Smooth muscle cell (in vitro differentiated cells): ENCODE measurements around the gene MPIG6B. TPM values are rescaled to one million over a fixed set of nuclear protein-coding genes. Genes with fewer than 3 reads are reported as not detected.

Experiments used
- DNase-seq: peaks from one replicate; lab custom pipeline; 2025; ENCODE audit not compliant: unreplicated experiment; lab: John Stamatoyannopoulos, UW
- H2AFZ ChIP-seq: fragments of 200-600 bp; sonication (generic); 2 replicates; pipeline ENCODE4 v1.6.0; 2016; ENCODE audit warnings: antibody characterized with exemption, low read depth, mild to moderate bottlenecking
- H3F3A ChIP-seq: fragments of 200-600 bp; sonication (generic); 2 replicates; pipeline ENCODE4 v1.6.0; 2017; ENCODE audit warnings: antibody characterized with exemption, low read depth
- H3K27ac ChIP-seq: fragments of 200-600 bp; sonication (generic); 2 replicates; pipeline ENCODE4 v1.5.1; 2016; ENCODE audit warnings: low read depth, mild to moderate bottlenecking
- H3K27me3 ChIP-seq: fragments of 200-600 bp; sonication (generic); 2 replicates; pipeline ENCODE4 v1.6.1; 2016; ENCODE audit warnings: low read depth, mild to moderate bottlenecking
- H3K36me3 ChIP-seq: fragments of 200-600 bp; sonication (generic); 2 replicates; pipeline ENCODE4 v1.5.1; 2016; ENCODE audit warnings: low read depth
- H3K4me1 ChIP-seq: fragments of 200-600 bp; sonication (generic); 2 replicates; pipeline ENCODE4 v1.5.1; 2016; ENCODE audit warnings: low read depth
- H3K4me2 ChIP-seq: fragments of 200-600 bp; sonication (generic); 2 replicates; pipeline ENCODE4 v1.6.0; 2016; ENCODE audit warnings: mild to moderate bottlenecking
- H3K4me3 ChIP-seq: fragments of 200-600 bp; sonication (generic); 2 replicates; pipeline ENCODE4 v1.5.1; 2016; ENCODE audit warnings: mild to moderate bottlenecking
- H3K79me2 ChIP-seq: fragments of 200-600 bp; sonication (generic); 2 replicates; pipeline ENCODE4 v1.6.0; 2016; ENCODE audit warnings: low read depth, mild to moderate bottlenecking
- H3K9ac ChIP-seq: fragments of 200-600 bp; sonication (generic); 2 replicates; pipeline ENCODE4 v1.6.0; 2016; ENCODE audit warnings: low read depth
- H3K9me3 ChIP-seq: fragments of 200-600 bp; sonication (generic); replicated peaks from 2 replicates; pipeline ENCODE4 v1.5.1; 2016; ENCODE audit warnings: low read depth
- H4K20me1 ChIP-seq: fragments of 200-600 bp; sonication (generic); 2 replicates; pipeline ENCODE4 v1.6.0; 2016; ENCODE audit warnings: low read depth
- WGBS: methylation state at CpG from one replicate; pipeline ENCODE4 v1.1.7; 2016; ENCODE audit warnings: low lambda C conversion rate; 5-methylcytosine and 5-hydroxymethylcytosine counted together
- polyA plus RNA-seq: library from polyadenylated mRNA; unstranded; fragments of >200 nt; fragmentation: Nextera tagmentation; extraction: Ambion mirVana; gene quantifications from 2 replicates; pipeline ENCODE4 v1.2.1, GENCODE V29; 2016
- total RNA-seq: library from RNA; depleted of rRNA; stranded (reverse); fragments of >200 nt; gene quantifications from 2 replicates; pipeline ENCODE4 v1.2.3, GENCODE V29; 2014
- TF ChIP-seq, protein P1 (sequence below): fragments of 200-600 bp; sonication (generic); IDR thresholded peaks from 2 replicates; pipeline ENCODE4 v1.5.1; 2017; ENCODE audit warnings: borderline replicate concordance, mild to moderate bottlenecking, antibody characterized with exemption; ENCODE audit not compliant: insufficient read depth, poor library complexity, severe bottlenecking

Gene MPIG6B
- total and polyA plus RNA-seq, 2 experiments from 2014 or later = not detected

DNA sequence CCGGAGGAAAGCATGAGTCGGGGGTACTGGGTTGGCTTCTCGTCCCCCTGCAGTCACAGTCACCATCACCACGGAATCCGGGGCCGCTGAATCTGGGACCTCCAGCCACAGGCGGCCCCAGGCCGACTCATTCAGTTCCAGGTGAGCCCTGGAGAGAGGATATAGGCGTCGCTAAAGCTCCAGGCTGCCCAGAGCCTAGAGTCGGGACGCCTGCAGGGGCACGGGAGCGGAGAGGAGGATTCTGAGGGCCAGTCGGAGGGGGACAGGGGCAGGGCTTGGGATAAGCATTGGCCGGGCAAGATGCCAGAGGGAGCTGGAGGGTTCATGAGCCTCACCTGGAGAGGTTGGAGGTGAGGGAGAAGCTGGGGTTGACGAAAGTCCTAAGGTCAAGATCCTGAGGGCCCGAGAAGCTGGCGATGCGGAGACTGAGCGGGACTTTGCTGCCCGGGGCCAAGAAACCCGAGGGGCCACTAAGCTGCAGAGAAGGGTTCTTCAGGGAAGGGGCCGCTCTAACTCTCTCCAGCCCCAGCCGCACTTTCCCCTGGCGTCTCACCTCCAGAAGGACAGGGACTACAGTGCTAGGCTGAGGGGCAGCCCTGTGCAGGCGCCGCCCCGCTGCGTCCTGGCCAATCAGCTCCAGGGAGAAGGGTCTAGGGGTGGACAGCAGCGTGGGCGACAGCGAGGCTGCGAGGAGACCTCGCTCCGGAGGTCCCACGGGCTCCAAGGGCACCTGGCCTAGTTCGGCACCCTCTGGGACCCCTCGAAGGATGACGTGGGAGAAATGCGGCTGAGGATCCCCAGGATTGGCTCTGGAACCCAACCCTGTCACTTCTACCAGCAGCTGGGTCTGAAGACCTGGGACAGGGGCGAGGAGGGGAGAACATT lies 43.0 kb downstream of the MPIG6B start:
- Histone ChIP-seq H3K4me3 (no peak overlapping the region), H3K27me3 (no peaks in the 10 kb centered on the region), H3K27ac (no peak overlapping the region), H2AFZ (no peak overlapping the region), H3K79me2 (no peaks in the 10 kb centered on the region), H3K9ac (no peak overlapping the region), H3F3A (no peaks in the 10 kb centered on the region), H3K9me3 (no peaks in the 10 kb centered on the region), H3K4me1 (peaks cover 13% of the 10 kb centered on the region), H4K20me1 (no peaks in the 10 kb centered on the region), H3K36me3 (no peaks in the 10 kb centered on the region), H3K4me2 (peak overlapping the region; percentile 71)
- TF ChIP-seq, protein P1, sequence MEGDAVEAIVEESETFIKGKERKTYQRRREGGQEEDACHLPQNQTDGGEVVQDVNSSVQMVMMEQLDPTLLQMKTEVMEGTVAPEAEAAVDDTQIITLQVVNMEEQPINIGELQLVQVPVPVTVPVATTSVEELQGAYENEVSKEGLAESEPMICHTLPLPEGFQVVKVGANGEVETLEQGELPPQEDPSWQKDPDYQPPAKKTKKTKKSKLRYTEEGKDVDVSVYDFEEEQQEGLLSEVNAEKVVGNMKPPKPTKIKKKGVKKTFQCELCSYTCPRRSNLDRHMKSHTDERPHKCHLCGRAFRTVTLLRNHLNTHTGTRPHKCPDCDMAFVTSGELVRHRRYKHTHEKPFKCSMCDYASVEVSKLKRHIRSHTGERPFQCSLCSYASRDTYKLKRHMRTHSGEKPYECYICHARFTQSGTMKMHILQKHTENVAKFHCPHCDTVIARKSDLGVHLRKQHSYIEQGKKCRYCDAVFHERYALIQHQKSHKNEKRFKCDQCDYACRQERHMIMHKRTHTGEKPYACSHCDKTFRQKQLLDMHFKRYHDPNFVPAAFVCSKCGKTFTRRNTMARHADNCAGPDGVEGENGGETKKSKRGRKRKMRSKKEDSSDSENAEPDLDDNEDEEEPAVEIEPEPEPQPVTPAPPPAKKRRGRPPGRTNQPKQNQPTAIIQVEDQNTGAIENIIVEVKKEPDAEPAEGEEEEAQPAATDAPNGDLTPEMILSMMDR = no peak
- no peak for DNase-seq
- WGBS = 74% methylated on average over 38 of the region's 42 CpGs

DNA sequence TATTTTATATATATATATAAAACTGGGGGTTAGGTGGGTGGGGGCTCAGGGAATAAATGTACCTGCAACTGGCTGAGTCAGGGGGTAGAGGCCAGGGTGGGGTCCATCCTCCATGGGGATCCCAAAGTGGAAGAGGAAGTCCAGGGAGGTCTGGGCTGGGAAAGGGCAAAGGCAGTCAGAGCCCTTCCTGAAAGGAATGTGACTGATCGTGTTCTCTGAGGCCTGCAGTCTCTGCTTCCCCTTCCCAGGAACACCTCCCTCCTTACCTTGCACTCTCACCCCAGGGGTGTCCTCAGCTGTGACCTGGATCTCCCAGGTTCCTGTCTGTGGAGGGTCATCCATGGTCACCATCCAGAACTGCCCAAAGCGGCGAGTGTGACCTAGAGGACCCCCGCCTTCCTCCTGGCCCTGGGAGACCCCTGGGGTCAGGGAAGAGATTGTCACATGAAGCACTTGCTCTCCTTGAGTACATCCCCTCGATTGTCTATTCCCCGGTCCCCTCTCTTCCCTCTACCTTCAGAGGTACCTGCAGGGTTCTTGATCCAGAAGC lies 44.0 kb downstream of the MPIG6B start:
- H3K9ac ChIP-seq = no peak overlapping the region
- WGBS = 83% methylated on average over 6 of the region's 6 CpGs
- H3K4me1 ChIP-seq = peaks cover 13% of the 10 kb centered on the region
- H3K27me3 ChIP-seq = no peaks in the 10 kb centered on the region
- no peak overlapping the region for H2AFZ ChIP-seq
- H3K79me2 ChIP-seq = no peaks in the 10 kb centered on the region
- H3K4me2 ChIP-seq = no peak overlapping the region
- no peak for DNase-seq
- H3K4me3 ChIP-seq = no peak overlapping the region
- H3K9me3 ChIP-seq = no peaks in the 10 kb centered on the region
- H4K20me1 ChIP-seq = no peaks in the 10 kb centered on the region
- H3F3A ChIP-seq = no peaks in the 10 kb centered on the region
- TF ChIP-seq, protein P1 = no peak
- H3K36me3 ChIP-seq = no peaks in the 10 kb centered on the region
- H3K27ac ChIP-seq = no peak overlapping the region

DNA sequence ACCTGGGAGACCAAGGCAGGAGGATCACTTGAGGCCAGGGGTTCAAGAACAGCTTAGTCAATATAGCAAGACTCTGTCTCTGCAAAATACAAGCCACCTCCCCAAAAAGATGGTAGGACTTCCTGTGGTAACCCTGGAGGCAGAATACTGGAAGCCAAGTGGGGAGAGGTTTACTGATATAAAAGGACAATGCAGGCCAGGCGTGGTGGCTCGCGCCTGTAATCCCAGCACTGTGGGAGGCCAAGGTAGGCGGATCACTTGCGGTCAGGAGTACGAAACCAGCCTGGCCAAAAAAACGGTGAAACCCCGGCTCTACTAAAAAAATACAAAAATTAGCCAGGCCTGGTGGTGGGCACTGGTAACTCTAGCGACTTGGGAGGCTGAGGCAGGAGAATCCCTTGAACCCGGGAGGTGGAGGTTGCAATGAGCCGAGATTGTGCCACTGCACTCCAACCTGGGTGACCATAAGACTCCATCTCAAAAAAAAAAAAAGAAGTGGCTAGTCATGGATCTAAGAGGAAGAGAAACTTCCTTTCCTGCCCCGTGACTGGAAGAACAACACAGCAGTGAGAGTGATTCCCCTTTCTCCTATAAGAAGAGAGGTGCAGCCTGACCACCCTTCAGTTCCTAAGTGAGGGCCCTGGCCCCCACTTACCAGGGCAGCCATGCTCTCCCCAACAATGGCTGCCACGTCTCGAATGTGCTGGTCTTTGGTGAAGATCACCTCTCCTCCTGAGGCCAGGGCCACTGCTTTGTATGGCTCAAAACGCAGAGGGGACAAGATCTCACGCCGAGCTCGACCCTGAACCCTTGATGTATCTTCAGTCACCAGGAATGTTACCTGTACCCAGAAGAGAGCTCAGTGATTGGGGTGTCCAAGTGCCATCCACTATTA lies 45.4 kb downstream of the MPIG6B start:
- no peak overlapping the region for H3K4me2 ChIP-seq
- TF ChIP-seq, protein P1 = no peak
- 93% methylated on average over 18 of the region's 18 CpGs for whole genome bisulfite sequencing
- H3K9me3 ChIP-seq = no peaks in the 10 kb centered on the region
- no peaks in the 10 kb centered on the region for H3K36me3 ChIP-seq
- peaks cover 4% of the 10 kb centered on the region for H3K4me1 ChIP-seq
- no peaks in the 10 kb centered on the region for H4K20me1 ChIP-seq
- H3K9ac ChIP-seq = no peak overlapping the region
- DNase-seq = no peak
- H2AFZ ChIP-seq = no peak overlapping the region
- no peaks in the 10 kb centered on the region for H3F3A ChIP-seq
- H3K4me3 ChIP-seq = no peak overlapping the region
- no peaks in the 10 kb centered on the region for H3K27me3 ChIP-seq
- no peaks in the 10 kb centered on the region for H3K79me2 ChIP-seq
- H3K27ac ChIP-seq = no peak overlapping the region
